Measurements from ENCODE around the gene TAF6.

DNA sequence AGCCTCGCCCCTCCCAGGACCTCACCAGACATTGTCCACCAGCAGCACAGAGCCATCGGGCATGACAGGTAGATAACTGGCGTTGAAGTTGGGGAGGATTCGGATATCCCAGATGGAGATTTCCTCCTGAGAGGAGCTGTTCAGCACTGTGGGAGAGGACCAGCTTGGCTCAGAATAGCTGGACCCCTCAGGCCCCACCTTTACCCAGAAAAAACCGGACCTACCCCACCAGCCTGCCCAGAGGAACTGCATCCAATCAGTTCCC is 37.8 kb upstream of the TAF6 start:
- TF ChIP-seq CTCF (IDR thresholded peaks at IDR 0.05): no peak
- TF ChIP-seq POLR2A (IDR thresholded peaks at IDR 0.05): no peak

All from Peyer's patch (tissue), 4 donors.